Measurements from ENCODE around the gene TRIM47. TPM values are rescaled to one million over a fixed set of nuclear protein-coding genes. Genes with fewer than 3 reads are reported as not detected.
"Not testable (repeated sequence)": the region's sequence is repeated elsewhere in the genome, so short reads cannot be mapped to it uniquely, and the experiment has no call there.

TRIM47 gene
- total RNA-seq, 1 donor from 2014 or later, result 22.5 TPM

- Mint-ChIP-seq H3K4me3 (ENCODE audit: low read depth) (peak overlapping the region; percentile 48), H3K36me3 (ENCODE audit: low read depth) (peaks cover 33% of the 10 kb centered on the region)
- intact Hi-C loops (cut with micrococcal nuclease), result no loop called here
These were observed 15.1 kb upstream of the TRIM47 start for GRCh38 chr17:75893305-75894048.

GRCh38 chr17:75892556-75893224 is 14.3 kb upstream of the TRIM47 start:
- intact Hi-C loops (cut with micrococcal nuclease), result no loop called here
- no peak overlapping the region for H3K27ac Mint-ChIP-seq
- peaks cover 13% of the 10 kb centered on the region for H3K4me1 Mint-ChIP-seq (ENCODE audit: low read depth)
- H3K36me3 Mint-ChIP-seq (ENCODE audit: low read depth), result peaks cover 25% of the 10 kb centered on the region
- H3K9me3 Mint-ChIP-seq, result no peaks in the 10 kb centered on the region
- H3K27me3 Mint-ChIP-seq (ENCODE audit: low read depth), result no peaks in the 10 kb centered on the region
- no peak overlapping the region for H3K4me3 Mint-ChIP-seq (ENCODE audit: low read depth)
- no peak for DNase-seq (ENCODE audit: low spot score)

More at GRCh38 chr17:75893305-75894048, 15.1 kb upstream of the TRIM47 start:
- DNase-seq (ENCODE audit: low spot score), result no peak
- H3K27me3 Mint-ChIP-seq (ENCODE audit: low read depth), result no peaks in the 10 kb centered on the region
- no peaks in the 10 kb centered on the region for H3K9me3 Mint-ChIP-seq
- no peak overlapping the region for H3K27ac Mint-ChIP-seq
- peaks cover 13% of the 10 kb centered on the region for H3K4me1 Mint-ChIP-seq (ENCODE audit: low read depth)

- Mint-ChIP-seq H3K9me3 (no peaks in the 10 kb centered on the region), H3K27ac (no peak overlapping the region), H3K4me1 (ENCODE audit: low read depth) (peaks cover 10% of the 10 kb centered on the region), H3K36me3 (ENCODE audit: low read depth) (peaks cover 20% of the 10 kb centered on the region), H3K4me3 (ENCODE audit: low read depth) (no peak overlapping the region), H3K27me3 (ENCODE audit: low read depth) (no peaks in the 10 kb centered on the region)
- intact Hi-C loops (cut with micrococcal nuclease), result no loop called here
- DNase-seq (ENCODE audit: low spot score), result no peak
These were observed 13.5 kb upstream of the TRIM47 start for GRCh38 chr17:75891605-75892555.

- no peak for DNase-seq (ENCODE audit: low spot score)
- intact Hi-C loops (cut with micrococcal nuclease), result no loop called here
- no peak overlapping the region for H3K4me3 Mint-ChIP-seq (ENCODE audit: low read depth)
- H3K27me3 Mint-ChIP-seq (ENCODE audit: low read depth), result no peaks in the 10 kb centered on the region
- no peaks in the 10 kb centered on the region for H3K9me3 Mint-ChIP-seq
- peaks cover 20% of the 10 kb centered on the region for H3K36me3 Mint-ChIP-seq (ENCODE audit: low read depth)
- H3K4me1 Mint-ChIP-seq (ENCODE audit: low read depth), result peaks cover 10% of the 10 kb centered on the region
- no peak overlapping the region for H3K27ac Mint-ChIP-seq
These were observed 12.7 kb upstream of the TRIM47 start for GRCh38 chr17:75891022-75891604.

GRCh38 chr17:75889454-75889853 is 11.1 kb upstream of the TRIM47 start:
- intact Hi-C loops (cut with micrococcal nuclease), result no loop called here
- H3K27ac Mint-ChIP-seq, result no peak overlapping the region
- H3K9me3 Mint-ChIP-seq, result no peaks in the 10 kb centered on the region
- H3K4me3 Mint-ChIP-seq (ENCODE audit: low read depth), result no peak overlapping the region
- H3K36me3 Mint-ChIP-seq (ENCODE audit: low read depth), result peaks cover 17% of the 10 kb centered on the region
- no peak for DNase-seq (ENCODE audit: low spot score)
- H3K27me3 Mint-ChIP-seq (ENCODE audit: low read depth), result no peaks in the 10 kb centered on the region
- H3K4me1 Mint-ChIP-seq (ENCODE audit: low read depth), result peaks cover 2% of the 10 kb centered on the region

- Mint-ChIP-seq H3K27ac (no peak overlapping the region), H3K9me3 (no peaks in the 10 kb centered on the region), H3K4me1 (ENCODE audit: low read depth) (no peaks in the 10 kb centered on the region), H3K4me3 (ENCODE audit: low read depth) (no peak overlapping the region), H3K36me3 (ENCODE audit: low read depth) (peaks cover 11% of the 10 kb centered on the region), H3K27me3 (ENCODE audit: low read depth) (no peaks in the 10 kb centered on the region)
- intact Hi-C loops (cut with micrococcal nuclease), result no loop called here
- DNase-seq (ENCODE audit: low spot score), result no peak
These were observed 10.1 kb upstream of the TRIM47 start for GRCh38 chr17:75888484-75888883.

GRCh38 chr17:75885860-75886259 is 7.5 kb upstream of the TRIM47 start:
- peaks cover 11% of the 10 kb centered on the region for H3K36me3 Mint-ChIP-seq (ENCODE audit: low read depth)
- H3K27ac Mint-ChIP-seq; intact Hi-C loops (cut with micrococcal nuclease); H3K4me1 Mint-ChIP-seq (ENCODE audit: low read depth); DNase-seq (ENCODE audit: low spot score); H3K27me3 Mint-ChIP-seq (ENCODE audit: low read depth); H3K9me3 Mint-ChIP-seq; H3K4me3 Mint-ChIP-seq (ENCODE audit: low read depth): not testable (repeated sequence)

GRCh38 chr17:75885431-75885830 is 7.0 kb upstream of the TRIM47 start:
- Mint-ChIP-seq H3K4me3 (ENCODE audit: low read depth) (no peak overlapping the region), H3K9me3 (no peaks in the 10 kb centered on the region), H3K4me1 (ENCODE audit: low read depth) (peaks cover 5% of the 10 kb centered on the region), H3K27me3 (ENCODE audit: low read depth) (peaks cover 3% of the 10 kb centered on the region), H3K36me3 (ENCODE audit: low read depth) (peaks cover 8% of the 10 kb centered on the region), H3K27ac (no peak overlapping the region)
- intact Hi-C loops (cut with micrococcal nuclease), result no loop called here
- no peak for DNase-seq (ENCODE audit: low spot score)

GRCh38 chr17:75881678-75882454 is 3.5 kb upstream of the TRIM47 start:
- H3K4me1 Mint-ChIP-seq (ENCODE audit: low read depth), result peaks cover 15% of the 10 kb centered on the region
- H3K9me3 Mint-ChIP-seq, result no peaks in the 10 kb centered on the region
- no peak for DNase-seq (ENCODE audit: low spot score)
- H3K4me3 Mint-ChIP-seq (ENCODE audit: low read depth), result no peak overlapping the region
- no peak overlapping the region for H3K27ac Mint-ChIP-seq
- H3K27me3 Mint-ChIP-seq (ENCODE audit: low read depth), result peaks cover 8% of the 10 kb centered on the region
- peaks cover 7% of the 10 kb centered on the region for H3K36me3 Mint-ChIP-seq (ENCODE audit: low read depth)
- intact Hi-C loops (cut with micrococcal nuclease), result no loop called here

- peaks cover 18% of the 10 kb centered on the region for H3K36me3 Mint-ChIP-seq (ENCODE audit: low read depth)
- DNase-seq (ENCODE audit: low spot score), result no peak
- no peaks in the 10 kb centered on the region for H3K9me3 Mint-ChIP-seq
- no peak overlapping the region for H3K27ac Mint-ChIP-seq
- H3K27me3 Mint-ChIP-seq (ENCODE audit: low read depth), result peaks cover 8% of the 10 kb centered on the region
- H3K4me1 Mint-ChIP-seq (ENCODE audit: low read depth), result peaks cover 27% of the 10 kb centered on the region
- peak overlapping the region; percentile 35 for H3K4me3 Mint-ChIP-seq (ENCODE audit: low read depth)
- intact Hi-C loops (cut with micrococcal nuclease), result no loop called here
These were observed 1.9 kb upstream of the TRIM47 start for GRCh38 chr17:75880266-75880665.

- Mint-ChIP-seq H3K36me3 (ENCODE audit: low read depth) (peaks cover 18% of the 10 kb centered on the region), H3K9me3 (no peaks in the 10 kb centered on the region), H3K4me1 (ENCODE audit: low read depth) (peaks cover 36% of the 10 kb centered on the region), H3K27ac (peak overlapping the region; percentile 93), H3K4me3 (ENCODE audit: low read depth) (peak overlapping the region; percentile 92), H3K27me3 (ENCODE audit: low read depth) (peaks cover 8% of the 10 kb centered on the region)
- intact Hi-C loops (cut with micrococcal nuclease), result loop anchor here (2.0 kb wide), 1 partner anchor 19 kb away; the partner anchor contains the start of gene TRIM65
- DNase-seq (ENCODE audit: low spot score), result peak; percentile 73
These were observed 618 bp downstream of the TRIM47 start for GRCh38 chr17:75877752-75878173.
